Astrocyte of the cerebellum (primary cell): Measurements from ENCODE around the gene LILRB1.
"Not testable (repeated sequence)": the region's sequence is repeated elsewhere in the genome, so short reads cannot be mapped to it uniquely, and the experiment has no call there.

Experiments
- DNase-seq: peaks from one replicate; pipeline ENCODE4 v3.0.0-alpha.2; 2011; ENCODE audit warnings: low read depth
- H3K4me3 ChIP-seq: 2 replicates; pipeline ENCODE4 v1.5.1; 2011; ENCODE audit warnings: mild to moderate bottlenecking, low read depth, low read length, moderate library complexity
- in situ Hi-C: cut with HindIII; loops from 2 replicates; pipeline ENCODE4 v1.10.0; 2017; ENCODE audit warnings: low sequenced_read_pairs
- TF ChIP-seq, protein P1 (sequence below): IDR thresholded peaks from 2 replicates; pipeline ENCODE4 v1.5.1; 2012; ENCODE audit warnings: low read length, low read depth, moderate library complexity, mild to moderate bottlenecking; ENCODE audit errors: missing control alignments

The LILRB1 gene

DNA sequence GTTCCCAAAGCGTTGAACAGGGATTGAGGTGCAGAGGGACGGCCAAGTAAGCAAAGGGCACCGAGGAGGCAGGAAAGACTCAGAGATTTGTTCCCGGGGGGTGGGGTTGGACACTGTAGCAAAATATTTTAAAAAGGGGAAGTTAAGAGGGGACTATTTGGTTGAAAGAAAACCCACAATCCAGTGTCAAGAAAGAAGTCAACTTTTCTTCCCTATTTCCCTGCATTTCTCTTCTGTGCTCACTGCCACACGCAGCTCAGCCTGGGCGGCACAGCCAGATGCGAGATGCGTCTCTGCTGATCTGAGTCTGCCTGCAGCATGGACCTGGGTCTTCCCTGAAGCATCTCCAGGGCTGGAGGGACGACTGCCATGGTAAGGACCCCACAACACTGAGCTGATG, at the start of gene LILRB1:
LILRB1 (plus strand) TSS at position 223 of the 400 bp plus-strand sequence. CDS start 590 bp downstream, outside the sequence.
- in situ Hi-C loops, DNase-seq, H3K4me3 ChIP-seq: not testable (repeated sequence)

DNA sequence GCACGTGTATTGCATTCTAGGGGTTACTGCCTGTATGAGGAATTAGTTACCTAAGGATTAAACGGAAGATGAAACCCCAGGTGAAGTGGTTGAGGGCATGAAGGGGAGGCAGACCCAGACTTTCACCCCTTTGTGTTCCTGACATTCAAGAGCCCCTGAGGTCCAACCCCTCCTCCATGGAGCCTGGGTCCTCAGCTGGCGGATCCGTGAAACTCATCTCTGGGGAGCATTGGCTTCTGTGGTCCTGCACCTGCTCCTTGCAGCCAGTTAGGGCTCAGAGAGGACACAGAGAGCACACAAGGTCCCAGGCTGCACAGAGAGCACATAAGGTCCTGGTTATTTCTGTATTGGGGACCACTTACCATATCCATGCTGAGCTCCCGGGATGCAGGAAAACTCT, 43.9 kb upstream of the LILRB1 start:
- no peak for DNase-seq
- in situ Hi-C loops = no loop called here
- H3K4me3 ChIP-seq = no peak overlapping the region
- TF ChIP-seq, protein P1, sequence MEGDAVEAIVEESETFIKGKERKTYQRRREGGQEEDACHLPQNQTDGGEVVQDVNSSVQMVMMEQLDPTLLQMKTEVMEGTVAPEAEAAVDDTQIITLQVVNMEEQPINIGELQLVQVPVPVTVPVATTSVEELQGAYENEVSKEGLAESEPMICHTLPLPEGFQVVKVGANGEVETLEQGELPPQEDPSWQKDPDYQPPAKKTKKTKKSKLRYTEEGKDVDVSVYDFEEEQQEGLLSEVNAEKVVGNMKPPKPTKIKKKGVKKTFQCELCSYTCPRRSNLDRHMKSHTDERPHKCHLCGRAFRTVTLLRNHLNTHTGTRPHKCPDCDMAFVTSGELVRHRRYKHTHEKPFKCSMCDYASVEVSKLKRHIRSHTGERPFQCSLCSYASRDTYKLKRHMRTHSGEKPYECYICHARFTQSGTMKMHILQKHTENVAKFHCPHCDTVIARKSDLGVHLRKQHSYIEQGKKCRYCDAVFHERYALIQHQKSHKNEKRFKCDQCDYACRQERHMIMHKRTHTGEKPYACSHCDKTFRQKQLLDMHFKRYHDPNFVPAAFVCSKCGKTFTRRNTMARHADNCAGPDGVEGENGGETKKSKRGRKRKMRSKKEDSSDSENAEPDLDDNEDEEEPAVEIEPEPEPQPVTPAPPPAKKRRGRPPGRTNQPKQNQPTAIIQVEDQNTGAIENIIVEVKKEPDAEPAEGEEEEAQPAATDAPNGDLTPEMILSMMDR = no peak

DNA sequence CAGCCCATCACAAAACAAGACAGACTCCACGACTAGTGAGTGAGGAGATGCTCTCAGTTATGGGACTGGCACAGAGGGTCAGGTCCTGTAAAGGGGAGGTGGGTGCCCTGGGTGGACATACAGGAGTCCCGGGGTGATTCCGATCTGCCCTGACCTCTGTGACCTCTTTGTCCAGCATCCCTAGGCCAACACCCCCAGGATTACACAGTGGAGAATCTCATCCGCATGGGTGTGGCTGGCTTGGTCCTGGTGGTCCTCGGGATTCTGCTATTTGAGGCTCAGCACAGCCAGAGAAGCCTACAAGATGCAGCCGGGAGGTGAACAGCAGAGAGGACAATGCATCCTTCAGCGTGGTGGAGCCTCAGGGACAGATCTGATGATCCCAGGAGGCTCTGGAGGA, 43.3 kb upstream of the LILRB1 start:
- no peak for DNase-seq
- TF ChIP-seq, protein P1 = no peak
- in situ Hi-C loops = no loop called here
- no peak overlapping the region for H3K4me3 ChIP-seq

DNA sequence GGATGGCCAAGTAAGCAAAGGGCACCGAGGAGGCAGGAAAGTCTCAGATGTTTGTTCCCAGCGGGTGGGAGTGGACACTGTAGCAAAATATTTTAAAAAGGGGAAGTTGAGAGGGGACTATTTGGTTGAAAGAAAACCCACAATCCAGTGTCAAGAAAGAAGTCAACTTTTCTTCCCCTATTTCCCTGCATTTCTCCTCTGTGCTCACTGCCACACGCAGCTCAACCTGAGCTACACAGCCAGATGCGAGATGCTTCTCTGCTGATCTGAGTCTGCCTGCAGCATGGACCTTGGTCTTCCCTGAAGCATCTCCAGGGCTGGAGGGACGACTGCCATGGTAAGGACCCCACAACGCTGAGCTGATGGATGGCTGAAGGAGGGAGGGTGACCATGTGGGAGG, 36.8 kb upstream of the LILRB1 start, which contains the start of gene LILRA1:
LILRA1 (plus strand) TSS at position 188 of the 400 bp plus-strand sequence. CDS start 613 bp downstream, outside the sequence.
- in situ Hi-C loops, H3K4me3 ChIP-seq, DNase-seq: not testable (repeated sequence)

DNA sequence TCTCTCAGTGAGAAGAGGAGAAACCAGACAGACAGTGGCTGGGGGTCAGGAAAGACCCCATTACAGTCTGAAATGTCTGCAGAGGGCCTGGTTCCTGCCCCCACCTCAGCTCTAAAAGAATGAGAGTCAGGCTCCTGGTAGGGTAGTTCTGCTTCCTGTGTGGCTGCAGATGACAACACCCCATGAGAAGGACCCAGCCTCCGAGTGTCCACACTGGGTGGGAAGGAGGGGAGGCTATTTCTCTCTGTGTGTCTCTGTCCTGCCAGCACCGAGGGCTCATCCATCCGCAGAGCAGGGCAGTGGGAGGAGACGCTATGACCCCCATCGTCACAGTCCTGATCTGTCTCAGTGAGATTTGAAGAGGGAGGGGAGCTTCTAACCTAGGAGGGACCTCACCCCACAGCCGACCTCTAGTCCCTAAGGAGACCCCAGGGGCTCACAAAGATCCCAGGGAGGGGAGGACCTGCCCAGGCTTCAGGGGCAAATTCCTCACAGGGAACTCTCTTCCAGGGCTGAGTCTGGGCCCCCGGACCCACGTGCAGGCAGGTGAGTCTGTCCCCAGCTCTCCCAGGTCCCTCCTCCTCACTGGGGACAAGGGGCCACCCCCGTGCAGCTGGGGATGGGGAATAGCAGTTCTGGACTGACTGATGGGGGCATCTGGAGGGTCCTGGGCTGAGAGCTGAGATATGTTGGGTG, 36.2 kb upstream of the LILRB1 start:
- DNase-seq, in situ Hi-C loops, H3K4me3 ChIP-seq: not testable (repeated sequence)

DNA sequence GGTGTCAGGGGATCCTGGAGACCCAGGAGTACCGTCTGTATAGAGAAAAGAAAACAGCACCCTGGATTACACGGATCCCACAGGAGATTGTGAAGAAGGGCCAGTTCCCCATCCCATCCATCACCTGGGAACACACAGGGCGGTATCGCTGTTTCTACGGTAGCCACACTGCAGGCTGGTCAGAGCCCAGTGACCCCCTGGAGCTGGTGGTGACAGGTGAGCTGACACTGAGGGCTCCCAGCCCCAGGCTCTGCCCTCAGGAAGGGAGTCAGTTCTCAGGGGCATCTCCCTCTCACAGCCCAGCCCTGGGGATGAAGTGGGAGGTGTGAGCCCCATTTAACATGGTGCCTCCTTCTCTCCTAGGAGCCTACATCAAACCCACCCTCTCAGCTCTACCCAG, 35.5 kb upstream of the LILRB1 start:
- H3K4me3 ChIP-seq = no peak overlapping the region
- no peak for DNase-seq
- TF ChIP-seq, protein P1 = no peak
- in situ Hi-C loops = no loop called here

DNA sequence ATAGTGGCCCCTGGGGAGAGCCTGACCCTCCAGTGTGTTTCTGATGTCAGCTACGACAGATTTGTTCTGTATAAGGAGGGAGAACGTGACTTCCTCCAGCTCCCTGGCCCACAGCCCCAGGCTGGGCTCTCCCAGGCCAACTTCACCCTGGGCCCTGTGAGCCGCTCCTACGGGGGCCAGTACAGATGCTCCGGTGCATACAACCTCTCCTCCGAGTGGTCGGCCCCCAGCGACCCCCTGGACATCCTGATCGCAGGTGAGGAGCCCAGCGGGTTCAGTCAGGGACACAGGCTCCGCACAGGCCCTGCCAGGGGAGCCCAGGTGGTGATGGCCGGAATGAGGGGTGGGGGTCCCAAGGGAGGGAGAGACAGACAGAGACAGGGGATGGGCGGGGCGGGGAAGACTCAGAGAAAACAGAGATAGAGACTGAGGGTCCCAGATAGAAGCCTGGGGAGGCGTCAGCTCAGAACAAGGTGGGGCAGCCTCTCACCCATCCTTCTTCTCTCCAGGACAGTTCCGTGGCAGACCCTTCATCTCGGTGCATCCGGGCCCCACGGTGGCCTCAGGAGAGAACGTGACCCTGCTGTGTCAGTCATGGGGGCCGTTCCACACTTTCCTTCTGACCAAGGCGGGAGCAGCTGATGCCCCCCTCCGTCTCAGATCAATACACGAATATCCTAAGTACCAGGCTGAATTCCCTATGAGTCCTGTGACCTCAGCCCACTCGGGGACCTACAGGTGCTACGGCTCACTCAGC, 34.4 kb upstream of the LILRB1 start:
- H3K4me3 ChIP-seq, DNase-seq, in situ Hi-C loops: not testable (repeated sequence)

DNA sequence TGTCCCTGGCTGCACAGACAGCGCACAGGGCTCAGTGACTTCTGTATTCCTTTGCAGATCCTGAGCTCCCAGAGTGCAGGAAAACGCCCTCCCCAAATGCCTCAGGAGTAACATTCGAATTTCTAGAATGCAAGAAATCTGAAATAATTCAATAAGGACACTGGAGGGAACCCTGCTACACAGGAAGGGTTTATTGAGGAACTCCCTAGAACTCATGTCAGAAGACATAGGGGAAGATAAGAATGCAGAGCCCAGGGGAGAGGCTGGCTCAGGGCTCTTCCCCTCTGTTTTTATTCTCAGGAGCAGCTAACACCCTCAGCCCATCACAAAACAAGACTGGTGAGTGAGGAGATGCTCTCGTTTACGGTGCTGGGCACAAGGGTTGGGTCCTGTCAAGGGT, 30.1 kb upstream of the LILRB1 start:
- H3K4me3 ChIP-seq = no peak overlapping the region
- no peak for DNase-seq
- TF ChIP-seq, protein P1 = no peak
- in situ Hi-C loops = no loop called here
